ENCODE measurements around the gene CD2AP.

DNA sequence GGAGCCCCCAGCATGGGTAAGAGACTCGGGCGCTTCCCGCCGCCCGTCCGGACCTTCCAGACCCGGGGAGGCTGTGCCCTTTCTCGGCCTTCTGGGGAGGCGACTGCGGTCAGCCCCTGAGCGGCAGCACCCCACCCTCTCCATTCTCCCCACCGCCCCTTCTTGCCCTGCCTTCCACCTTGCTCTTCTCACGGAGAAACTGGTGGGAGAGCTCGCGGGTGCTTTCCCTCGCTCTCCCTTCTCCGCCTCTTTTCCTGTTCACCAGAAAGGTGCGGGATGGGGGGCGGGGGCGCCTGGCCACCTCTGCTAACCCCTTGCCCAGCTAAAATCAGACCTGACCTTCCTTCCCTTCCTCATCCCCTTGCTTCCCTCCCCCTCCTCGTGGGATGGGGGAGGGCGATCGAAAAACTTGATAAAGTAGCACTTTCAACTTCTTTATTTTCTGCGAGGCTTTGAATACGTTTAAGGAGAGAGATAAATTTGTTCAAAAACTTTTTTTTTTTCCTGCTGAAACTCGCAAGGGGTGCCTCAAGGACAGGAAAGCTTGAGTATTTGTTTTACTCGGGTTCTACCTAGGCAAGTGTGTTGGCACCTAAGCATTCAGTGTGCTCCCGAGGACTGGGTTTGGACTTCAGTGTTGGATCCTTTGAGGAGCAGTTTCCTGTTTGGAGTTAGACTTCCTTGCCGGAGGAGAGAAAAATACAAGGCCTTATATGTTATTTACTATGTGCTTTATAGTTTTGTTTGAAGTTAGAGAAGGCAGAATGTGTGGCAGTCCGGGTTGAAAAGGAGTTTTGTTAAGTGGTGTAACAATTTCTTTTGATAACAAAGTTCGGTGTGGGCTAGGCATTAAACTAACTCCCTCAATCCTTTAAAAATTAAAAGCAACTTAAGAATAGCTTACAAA, 897 bp downstream of the CD2AP start:
- TF ChIP-seq, protein P1, sequence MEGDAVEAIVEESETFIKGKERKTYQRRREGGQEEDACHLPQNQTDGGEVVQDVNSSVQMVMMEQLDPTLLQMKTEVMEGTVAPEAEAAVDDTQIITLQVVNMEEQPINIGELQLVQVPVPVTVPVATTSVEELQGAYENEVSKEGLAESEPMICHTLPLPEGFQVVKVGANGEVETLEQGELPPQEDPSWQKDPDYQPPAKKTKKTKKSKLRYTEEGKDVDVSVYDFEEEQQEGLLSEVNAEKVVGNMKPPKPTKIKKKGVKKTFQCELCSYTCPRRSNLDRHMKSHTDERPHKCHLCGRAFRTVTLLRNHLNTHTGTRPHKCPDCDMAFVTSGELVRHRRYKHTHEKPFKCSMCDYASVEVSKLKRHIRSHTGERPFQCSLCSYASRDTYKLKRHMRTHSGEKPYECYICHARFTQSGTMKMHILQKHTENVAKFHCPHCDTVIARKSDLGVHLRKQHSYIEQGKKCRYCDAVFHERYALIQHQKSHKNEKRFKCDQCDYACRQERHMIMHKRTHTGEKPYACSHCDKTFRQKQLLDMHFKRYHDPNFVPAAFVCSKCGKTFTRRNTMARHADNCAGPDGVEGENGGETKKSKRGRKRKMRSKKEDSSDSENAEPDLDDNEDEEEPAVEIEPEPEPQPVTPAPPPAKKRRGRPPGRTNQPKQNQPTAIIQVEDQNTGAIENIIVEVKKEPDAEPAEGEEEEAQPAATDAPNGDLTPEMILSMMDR (IDR thresholded peaks at IDR 0.05; ENCODE audit: insufficient read depth, low read depth, low read length) = no peak
- TF ChIP-seq EZH2 (IDR thresholded peaks at IDR 0.05; ENCODE audit: insufficient read depth, low read length) = no peak
